GM18505 (cell line): ENCODE measurements around the gene RBPJL.

Source experiments
- ATAC-seq: cut with Tn5 transposase; IDR thresholded peaks from one replicate; pipeline ENCODE4 v1.9.1; 2021; ENCODE audit not compliant: unreplicated experiment
- POLR2A ChIP-seq: IDR thresholded peaks from 4 replicates; pipeline ENCODE4 v1.6.1; 2011; ENCODE audit warnings: borderline replicate concordance; ENCODE audit not compliant: insufficient read depth, insufficient read length; ENCODE audit errors: extremely low read depth

The RBPJL gene

DNA sequence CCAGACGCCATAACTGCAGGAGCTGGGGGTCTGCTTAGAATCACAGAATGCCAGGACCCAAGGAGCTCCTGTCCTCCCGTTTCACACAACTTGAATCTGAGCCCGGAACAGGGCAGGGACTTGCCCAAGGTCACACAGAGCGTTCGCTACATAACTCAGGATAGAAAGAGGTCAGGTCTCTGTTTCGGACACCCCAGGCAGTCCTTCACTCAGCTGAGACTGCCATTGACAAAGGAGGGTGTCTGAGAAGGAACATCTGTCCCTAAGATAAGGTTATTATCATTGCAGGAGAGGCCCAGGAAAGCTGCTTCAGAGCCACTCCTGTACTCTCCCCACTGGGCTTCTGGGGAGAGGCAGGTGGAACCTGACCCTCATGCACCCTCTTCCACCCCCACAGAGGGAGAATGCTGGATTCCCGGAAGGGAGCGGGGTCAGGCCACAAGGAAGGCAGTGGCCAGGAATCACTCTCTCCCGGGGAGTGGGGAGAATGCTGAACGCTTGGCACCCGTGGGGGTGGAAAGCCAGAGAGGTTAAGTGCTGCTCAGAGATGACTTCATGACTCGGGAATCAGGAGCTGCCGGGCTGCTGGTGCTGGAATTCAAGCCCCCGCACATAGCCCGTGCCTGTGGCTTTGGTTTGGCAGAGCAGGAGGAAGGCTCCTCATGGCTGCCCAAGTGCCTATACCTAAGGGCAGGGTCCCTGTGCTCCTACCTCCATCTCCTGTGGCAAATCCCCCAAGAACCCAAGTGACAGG, 30.9 kb downstream of the RBPJL start:
- no peak for ATAC-seq
- no peak for TF ChIP-seq POLR2A

GRCh38 chr20:45338121-45339030, 31.7 kb downstream of the RBPJL start:
- no peak for TF ChIP-seq POLR2A
- no peak for ATAC-seq

DNA sequence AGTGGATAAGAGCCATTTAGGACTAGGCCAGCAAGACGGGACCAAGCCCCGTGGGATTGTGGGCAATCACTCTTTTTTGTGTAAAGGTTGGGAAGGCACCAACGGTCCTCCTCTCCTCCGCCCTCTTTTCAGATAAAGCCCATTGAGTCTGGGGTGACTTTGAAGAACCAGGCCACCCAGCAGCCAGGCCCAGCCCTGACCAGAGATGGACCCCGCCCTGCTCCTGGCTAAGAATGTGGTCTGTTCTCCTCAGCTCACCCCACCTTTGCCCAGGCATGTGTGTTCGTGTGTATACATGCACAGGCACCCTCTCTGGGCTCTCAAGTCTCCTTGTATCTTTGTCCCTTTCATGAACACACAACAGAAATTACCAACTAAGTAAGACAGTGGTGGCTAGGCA, 32.4 kb downstream of the RBPJL start:
- no peak for TF ChIP-seq POLR2A

DNA sequence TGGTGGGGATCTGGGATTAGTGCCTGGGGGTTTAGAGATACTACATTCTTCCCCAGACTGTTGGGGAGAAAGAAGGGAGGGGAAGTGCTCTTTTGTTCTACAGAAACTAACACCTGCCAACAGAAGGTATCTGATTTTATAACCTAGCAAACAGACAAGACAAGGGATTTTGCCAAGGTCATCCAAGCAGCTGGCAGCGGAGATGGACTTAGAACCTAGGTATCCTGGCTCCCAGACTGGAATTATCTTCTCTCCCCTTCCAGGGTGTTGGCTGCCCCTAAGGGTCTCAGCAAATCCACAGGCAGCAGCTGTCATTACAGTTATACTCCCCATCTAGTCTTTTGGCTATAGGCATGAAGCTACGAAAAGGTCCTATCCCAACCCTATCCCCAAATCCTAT, 33.2 kb downstream of the RBPJL start:
- ATAC-seq = no peak
- no peak for TF ChIP-seq POLR2A

More for the DNA sequence above, 32.4 kb downstream of the RBPJL start:
- ATAC-seq = no peak

GRCh38 chr20:45340236-45340847, 33.7 kb downstream of the RBPJL start:
- ATAC-seq = no peak
- TF ChIP-seq POLR2A = no peak

DNA sequence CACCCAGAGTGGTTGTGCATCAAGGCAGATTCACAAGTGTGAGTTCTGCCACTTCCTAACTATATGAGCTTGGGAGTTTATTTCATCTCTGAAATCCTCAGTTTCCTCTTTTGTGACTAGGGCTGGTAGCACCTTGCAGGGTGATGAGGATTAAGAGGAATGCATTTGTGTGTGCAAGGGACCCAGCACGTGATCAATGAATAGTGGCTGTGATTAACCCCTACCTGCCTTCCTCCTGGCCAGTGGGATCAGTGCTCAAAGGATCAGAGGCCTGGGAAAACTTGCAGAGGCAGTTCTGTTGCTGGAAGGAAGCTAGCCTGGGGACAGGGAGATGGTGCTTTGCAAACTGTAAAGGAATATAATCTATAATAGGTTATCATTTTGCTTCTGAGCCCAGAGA, 34.3 kb downstream of the RBPJL start:
- TF ChIP-seq POLR2A = no peak
- no peak for ATAC-seq

GRCh38 chr20:45341579-45341938, 34.9 kb downstream of the RBPJL start:
- no peak for ATAC-seq
- no peak for TF ChIP-seq POLR2A

DNA sequence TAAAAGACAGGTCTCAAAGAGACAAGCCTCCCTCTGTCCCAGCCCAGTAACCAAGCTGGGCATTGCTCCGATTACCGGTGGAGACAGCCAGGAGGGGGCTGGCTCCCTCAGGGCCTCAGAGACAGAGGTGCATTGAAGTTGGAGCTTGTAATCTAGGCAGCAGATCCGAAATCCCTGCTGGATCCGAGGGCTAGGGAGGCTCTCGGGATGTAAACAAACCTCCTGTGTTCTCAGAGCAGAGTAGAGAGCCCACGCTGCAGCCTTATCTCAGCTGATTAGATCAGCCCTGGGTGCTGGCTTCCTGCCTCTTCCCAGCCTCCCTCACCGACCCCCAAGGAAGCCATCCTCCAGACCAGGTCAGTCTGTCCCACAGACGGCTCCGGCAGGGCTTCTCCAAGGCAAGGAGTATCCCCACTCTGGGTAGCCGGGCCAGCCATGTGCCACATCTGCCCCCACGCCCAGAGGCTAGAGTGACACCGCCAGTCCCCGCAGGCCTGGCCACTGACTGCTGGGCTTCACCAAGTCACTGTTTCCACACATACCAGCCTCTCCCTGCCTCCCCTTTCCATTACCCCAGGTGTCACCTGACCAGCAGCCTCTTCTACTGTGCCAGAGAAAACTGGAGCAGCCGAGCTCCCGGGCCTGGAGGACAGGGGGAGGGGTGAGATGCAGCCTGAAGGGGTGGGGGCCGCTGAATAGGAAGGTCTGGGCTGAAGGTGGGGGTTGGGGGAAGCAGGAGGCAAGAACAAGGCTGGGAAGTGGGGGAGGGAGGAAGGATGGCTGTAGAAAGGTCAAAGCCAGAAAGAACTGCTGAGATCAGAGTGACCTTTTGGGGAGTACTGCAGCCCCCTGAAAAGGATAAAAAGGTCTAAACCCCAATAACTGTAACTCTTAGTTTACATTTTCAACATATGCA, 35.6 kb downstream of the RBPJL start:
- ATAC-seq = no peak
- no peak for TF ChIP-seq POLR2A

DNA sequence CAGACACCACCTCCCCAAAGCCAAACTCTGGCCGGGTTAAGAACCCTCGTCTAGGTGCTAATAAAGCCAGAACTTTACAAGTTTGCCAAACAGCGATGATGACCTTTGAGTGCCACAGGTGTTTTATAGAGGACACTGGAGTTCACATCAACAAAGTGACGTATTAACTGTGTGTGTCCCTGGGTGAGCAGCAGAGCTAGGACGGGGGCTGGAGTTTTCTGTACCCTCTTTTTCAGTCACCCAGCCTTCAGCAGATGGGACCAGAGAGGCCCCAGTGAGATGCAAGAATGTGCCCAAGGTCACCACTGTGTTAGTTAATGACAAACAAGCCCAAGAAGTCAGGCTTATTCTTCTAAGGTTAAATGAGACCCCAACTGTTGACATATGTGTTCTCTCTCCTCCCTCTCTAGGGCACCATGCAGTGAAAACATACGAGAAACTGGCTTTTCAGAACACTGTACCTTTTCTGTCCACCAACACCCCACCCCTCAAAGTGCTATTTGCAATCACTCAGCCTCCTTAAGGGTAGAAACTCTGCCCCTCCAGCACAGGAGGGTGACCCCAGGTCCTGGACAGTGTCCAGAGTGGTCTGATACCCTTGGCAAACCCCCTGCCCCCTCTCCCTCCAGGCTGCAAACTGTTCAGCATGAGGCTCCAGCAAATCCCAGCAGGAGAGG, 36.4 kb downstream of the RBPJL start:
- ATAC-seq = no peak
- TF ChIP-seq POLR2A = no peak

GRCh38 chr20:45343532-45344167, 37.0 kb downstream of the RBPJL start:
- no peak for TF ChIP-seq POLR2A
- ATAC-seq = no peak

DNA sequence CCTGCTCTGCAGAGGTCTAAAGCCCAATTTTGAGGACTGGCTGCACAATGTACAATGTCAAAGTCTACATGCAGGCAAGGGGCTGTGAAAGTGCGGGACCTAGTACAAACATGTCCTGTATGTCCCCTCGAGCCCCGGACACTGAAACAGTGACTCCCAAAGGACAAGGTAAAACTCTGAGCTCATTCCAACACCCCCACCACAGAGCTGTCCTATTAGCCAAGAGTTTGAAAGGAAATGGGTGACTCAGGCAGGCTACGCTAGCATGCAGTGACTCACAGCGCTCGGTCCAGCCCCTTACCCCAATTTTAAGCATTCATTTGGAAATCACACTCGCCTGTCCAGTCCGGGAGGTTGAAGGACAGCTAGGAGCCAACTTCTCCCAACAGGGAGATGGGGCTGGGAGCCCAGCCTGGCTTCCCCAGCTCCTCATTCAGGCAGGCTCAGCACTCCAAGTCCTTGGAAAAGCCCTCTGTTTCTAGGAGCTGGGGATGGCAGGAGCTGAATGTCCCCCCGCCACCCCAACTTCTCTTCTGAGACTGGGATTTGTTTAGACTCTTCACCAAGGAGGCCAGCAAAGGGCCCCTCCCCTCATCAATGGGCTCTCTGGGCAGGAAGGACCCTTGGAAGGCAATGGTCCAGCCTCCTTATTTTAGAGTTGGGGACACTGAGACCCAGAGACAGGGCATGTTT, 37.7 kb downstream of the RBPJL start:
- TF ChIP-seq POLR2A = no peak
- ATAC-seq = no peak
